GDM1 (cell line): ENCODE results near the gene TMEM80.
"Not testable (repeated sequence)": the region's sequence is repeated elsewhere in the genome, so short reads cannot be mapped to it uniquely, and the experiment has no call there.

Experiments
- DNase-seq: peaks from one replicate; lab custom pipeline; 2025; lab: John Stamatoyannopoulos, UW

Gene TMEM80

GRCh38 chr11:721247-721740 is 25.7 kb downstream of the TMEM80 start:
- DNase-seq, result no peak

- peak; percentile 15 for DNase-seq
Measured at GRCh38 chr11:721741-722345, 26.2 kb downstream of the TMEM80 start.

GRCh38 chr11:722346-722811 is 26.8 kb downstream of the TMEM80 start:
- no peak for DNase-seq

DNA sequence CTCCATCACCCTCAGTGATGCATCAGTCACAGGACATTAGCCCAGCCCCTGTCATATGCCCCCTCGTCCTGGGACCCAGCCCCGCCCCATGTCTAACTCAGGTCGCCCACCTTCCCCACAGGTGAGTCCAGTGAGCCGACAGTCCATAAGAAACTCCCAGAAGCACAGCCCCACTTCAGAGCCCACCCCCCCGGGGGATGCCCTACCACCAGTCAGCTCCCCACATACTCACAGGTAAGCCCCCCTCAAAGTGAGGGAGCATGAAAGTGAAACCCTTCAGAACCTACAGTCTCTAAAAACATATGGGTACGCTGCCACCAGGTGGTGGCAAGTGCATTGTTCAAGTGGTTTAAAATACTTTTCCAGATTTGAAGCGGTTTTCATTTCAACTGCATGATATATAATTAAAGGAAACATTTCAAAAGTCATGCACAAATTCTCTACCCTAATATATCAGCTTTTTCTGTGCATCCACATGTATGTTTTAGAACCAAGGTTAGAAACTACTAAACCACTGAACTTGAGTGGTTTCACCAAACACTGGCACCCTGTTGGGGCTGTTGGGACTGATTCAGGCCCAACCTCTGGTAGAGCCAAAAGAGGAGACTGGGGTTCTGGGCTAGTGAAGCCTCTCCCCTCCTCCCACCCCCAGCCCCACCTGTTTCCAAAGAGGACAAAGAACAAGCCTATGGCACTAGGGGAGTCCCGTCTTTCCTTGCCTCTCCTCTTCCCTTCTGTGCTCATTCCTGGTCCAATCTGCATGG is 27.7 kb downstream of the TMEM80 start:
- DNase-seq, result peak; percentile 35

DNA sequence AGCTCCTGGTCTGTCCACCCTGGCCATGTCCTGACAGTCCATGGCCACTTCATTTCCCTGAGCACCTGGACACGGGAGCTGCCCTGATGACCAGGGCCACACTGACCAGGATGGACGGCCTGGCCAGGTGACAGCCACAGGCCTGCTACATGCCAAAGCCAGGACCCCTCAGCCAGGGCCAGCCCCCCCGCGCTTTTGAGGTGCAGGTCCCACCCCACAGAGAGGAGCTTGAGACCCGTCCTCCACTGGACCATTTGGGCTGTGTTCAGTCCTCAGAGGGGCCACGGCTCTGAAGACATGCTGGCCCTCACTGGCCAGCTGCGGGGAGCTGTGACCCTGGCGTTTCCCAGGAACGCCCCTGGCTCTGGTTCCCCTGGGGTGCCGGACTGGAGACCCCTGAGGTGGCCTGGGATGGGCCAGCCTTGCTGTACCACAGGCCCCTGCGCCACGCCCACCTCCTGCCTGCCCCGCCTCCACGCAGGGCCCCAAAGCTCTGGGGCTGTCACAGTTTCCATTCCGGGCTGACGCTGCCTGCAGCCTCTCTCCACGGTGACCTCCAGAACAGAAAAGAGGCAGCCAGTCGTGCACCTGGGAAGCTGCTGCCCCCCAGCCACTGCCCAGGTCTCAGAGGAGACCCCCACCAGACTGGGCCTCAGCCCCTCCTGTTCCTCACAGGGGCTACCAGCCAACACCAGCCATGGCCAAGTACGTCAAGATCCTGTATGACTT is 28.6 kb downstream of the TMEM80 start:
- no peak for DNase-seq

- DNase-seq, result no peak
Measured at GRCh38 chr11:724778-725386, 29.3 kb downstream of the TMEM80 start.

DNA sequence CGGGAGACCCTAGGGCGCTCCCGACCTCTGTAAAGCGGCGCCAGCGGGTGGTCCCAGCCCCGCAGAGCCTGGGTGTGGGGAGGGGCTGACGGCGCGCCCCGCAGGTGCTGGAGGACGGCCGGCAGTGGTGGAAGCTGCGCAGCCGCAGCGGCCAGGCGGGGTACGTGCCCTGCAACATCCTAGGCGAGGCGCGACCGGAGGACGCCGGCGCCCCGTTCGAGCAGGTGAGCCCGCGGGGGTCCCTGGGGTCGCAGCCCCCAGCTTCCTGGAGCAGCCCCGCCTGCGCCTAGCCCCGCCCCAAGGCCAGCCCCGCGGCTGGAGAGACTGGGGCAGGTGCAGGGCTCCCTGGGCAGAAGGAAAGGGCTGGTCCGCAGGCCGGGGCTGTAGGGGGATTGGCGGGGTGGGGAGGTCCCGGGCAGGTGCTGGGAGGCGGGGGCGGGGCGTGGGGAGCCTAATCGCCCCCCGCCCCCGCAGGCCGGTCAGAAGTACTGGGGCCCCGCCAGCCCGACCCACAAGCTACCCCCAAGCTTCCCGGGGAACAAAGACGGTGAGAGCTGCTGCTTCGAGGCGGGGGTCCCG is 30.1 kb downstream of the TMEM80 start:
- DNase-seq, result no peak

- no peak for DNase-seq
Measured at GRCh38 chr11:726278-727220, 30.9 kb downstream of the TMEM80 start.

DNA sequence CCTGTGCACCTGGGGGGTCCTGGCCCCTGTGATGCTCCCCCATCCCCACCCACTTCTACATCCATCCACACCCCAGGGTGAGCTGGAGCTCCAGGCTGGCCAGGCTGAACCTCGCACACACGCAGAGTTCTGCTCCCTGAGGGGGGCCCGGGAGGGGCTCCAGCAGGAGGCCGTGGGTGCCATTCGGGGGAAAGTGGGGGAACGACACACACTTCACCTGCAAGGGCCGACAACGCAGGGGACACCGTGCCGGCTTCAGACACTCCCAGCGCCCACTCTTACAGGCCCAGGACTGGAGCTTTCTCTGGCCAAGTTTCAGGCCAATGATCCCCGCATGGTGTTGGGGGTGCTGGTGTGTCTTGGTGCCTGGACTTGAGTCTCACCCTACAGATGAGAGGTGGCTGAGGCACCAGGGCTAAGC is 31.7 kb downstream of the TMEM80 start:
- DNase-seq, result no peak

GRCh38 chr11:727859-728748 is 32.5 kb downstream of the TMEM80 start:
- no peak for DNase-seq

DNA sequence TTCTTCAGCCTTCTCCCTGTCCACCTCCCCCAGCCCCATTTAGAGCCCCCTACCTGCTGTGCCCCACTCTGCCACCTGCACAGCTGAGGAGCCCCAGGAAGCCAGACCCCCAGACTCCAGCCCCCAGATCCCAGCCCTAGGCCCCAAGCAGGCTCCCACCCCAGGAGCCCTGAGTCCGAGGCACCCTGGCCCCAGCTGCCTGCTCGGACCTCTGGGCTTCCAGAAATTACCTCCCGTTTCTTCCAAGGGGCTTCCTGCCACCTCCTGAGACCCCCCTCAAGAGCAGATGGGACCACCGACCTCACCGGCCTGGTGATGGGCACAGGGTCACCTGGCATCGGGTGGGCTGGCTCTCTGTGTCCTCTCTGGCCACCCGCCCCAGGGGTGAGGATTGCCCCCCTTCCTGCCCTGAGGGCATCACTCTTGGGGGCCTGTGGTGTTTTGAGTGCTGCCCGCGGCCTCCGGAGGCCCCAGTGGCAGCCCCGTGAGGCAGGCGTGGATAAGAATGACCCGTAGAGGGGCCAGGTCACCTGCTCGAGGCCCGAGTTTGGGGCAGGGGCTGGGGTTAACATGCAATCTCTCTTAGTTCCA is 33.4 kb downstream of the TMEM80 start:
- no peak for DNase-seq

DNA sequence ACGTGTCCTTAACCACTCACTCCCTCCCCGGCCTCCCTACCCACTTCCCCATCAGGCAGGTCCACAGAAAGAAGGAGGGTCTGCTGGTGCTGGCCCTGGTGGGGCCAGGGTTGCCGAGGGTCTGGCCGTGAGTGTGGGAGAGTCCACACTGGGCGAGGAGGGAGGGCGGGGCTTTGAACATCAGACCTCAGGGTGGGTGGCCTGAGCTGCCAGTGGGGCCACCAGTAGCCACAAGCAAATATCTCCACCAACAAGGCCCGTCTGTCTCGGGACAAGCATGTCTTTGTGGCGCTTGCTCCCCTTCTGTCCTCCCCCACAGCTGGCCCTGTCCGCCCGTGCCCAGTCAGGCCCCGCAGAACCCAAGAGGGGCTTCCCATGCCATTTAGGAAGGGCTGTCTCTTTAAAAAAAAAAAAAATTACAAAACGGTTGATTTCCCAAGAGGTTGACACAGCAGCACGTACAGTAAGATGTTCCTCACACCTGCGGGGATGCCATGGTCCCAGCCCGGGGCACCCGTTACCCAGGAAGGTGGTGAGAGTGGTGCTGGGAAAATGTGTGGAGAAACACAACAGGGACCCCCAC is 34.0 kb downstream of the TMEM80 start:
- DNase-seq, result no peak

GRCh38 chr11:733072-733471 is 37.5 kb downstream of the TMEM80 start:
- no peak for DNase-seq

GRCh38 chr11:734541-734940 is 38.9 kb downstream of the TMEM80 start:
- not testable (repeated sequence) for DNase-seq

DNA sequence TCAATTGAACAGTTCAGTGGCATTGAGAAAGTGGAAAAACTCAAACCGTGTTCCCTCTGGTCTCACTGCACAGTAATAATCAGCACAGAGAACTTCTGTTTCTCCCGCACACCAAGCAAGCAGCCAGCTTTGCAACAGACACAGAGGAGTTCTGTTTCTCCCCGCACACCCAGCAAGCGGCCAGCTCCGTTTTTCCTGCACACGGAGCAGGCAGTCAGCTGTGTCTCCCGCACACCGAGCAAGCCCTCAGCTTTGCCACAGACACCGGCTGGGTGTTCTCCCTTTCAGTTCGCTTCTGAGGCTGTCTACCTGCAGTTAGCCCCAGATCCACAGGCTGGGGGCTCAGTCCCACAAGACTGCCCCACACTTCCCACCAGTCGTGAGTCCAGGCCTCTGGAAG is 41.8 kb downstream of the TMEM80 start:
- DNase-seq, result no peak

DNA sequence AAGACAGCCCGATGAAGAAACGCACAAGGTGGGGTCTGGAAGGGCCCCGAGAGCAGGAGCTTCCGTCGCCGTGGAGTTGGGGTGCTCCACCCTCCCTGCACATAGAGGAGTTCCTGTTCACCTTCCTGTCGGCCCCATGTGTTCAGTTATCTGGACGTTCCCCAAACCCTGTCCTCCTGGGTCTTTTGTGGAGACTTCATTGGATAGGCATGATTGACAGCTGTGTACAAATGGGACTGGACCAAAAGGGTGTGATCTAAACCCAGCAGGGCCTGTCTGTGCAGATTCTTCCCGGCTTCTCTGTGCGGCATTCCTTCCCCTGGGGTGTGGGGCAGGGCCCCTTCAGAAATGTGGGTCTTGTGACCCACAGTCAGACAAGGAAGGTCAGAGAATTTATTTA is 42.3 kb downstream of the TMEM80 start:
- not testable (repeated sequence) for DNase-seq

- no peak for DNase-seq
Measured at GRCh38 chr11:742156-742546, 46.5 kb downstream of the TMEM80 start.

DNA sequence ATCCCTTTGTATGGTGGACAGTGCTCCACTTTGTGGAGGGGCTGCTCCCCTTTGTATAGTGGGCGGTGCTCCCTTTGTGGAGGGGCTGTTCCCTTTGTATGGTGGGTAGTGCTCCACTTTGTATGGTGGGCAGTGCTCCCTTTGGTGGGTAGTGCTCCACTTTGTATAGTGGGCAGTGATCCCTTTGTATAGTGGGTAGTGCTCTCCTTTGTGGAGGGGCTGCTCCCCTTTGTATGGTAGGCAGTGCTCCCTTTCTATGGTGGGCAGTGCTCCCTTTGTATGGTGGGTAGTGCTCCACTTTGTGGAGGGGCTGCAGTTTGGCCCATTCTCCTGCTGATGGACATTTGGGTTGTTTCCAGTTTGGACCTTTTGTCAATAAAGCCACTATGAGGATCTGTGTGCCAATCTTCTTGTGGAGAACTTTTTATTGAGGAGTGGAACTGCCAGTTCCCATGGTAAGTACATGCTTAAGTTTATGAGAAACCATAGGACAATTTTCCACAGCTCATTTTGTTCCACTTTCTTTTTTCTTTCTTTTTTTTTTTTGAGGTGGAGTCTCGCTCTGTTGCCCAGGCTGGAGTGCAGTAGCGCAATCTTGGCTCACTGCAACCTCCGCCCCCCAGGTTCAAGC is 47.1 kb downstream of the TMEM80 start:
- no peak for DNase-seq

GRCh38 chr11:745428-745827 is 49.8 kb downstream of the TMEM80 start:
- DNase-seq, result no peak
